TTC549 (cell line): ENCODE results near the gene PERM1.
"Not testable (repeated sequence)": the region's sequence is repeated elsewhere in the genome, so short reads cannot be mapped to it uniquely, and the experiment has no call there.

Source experiments
- FAIRE-seq: peaks from 2 replicates; lab custom pipeline; 2012; peaks lifted over from hg19 to GRCh38; lab: Jason Lieb, UNC

PERM1 gene, protein sequence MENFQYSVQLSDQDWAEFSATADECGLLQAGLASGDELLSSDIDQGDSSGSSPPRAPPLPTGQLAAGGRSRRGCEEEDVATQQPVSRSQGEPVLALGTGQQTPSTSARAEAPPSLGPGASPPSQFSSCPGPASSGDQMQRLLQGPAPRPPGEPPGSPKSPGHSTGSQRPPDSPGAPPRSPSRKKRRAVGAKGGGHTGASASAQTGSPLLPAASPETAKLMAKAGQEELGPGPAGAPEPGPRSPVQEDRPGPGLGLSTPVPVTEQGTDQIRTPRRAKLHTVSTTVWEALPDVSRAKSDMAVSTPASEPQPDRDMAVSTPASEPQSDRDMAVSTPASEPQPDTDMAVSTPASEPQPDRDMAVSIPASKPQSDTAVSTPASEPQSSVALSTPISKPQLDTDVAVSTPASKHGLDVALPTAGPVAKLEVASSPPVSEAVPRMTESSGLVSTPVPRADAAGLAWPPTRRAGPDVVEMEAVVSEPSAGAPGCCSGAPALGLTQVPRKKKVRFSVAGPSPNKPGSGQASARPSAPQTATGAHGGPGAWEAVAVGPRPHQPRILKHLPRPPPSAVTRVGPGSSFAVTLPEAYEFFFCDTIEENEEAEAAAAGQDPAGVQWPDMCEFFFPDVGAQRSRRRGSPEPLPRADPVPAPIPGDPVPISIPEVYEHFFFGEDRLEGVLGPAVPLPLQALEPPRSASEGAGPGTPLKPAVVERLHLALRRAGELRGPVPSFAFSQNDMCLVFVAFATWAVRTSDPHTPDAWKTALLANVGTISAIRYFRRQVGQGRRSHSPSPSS

GRCh38 chr1:981955-982558, at the start of gene PERM1:
PERM1 (minus strand) TSS chr1:982093; CDS start chr1:981029, 1,064 bp downstream.
- FAIRE-seq = no peak

GRCh38 chr1:1030867-1031658, 49.2 kb upstream of the PERM1 start:
- FAIRE-seq = not testable (repeated sequence)

DNA sequence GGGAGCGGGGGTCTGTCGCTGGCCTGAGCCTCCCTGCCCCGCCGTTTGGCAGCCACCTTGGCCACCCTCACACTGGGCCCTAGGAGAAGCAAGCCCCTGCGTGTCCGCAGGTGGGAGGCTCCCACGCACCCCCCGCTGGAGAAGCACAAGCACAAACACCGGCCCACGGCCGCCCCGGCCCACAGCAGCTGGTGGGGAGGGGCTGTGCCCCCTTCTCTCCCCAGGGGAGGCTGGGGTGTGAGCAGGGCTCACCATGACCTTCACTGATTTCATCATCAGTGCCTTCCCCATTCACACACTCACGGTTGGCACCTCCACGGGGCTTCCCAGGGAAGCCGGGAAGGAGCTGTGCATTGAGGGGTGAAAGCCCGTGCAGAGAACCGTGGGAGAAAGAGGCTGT, 45.9 kb upstream of the PERM1 start:
- FAIRE-seq = no peak

GRCh38 chr1:1026599-1027413, 44.9 kb upstream of the PERM1 start:
- no peak for FAIRE-seq

DNA sequence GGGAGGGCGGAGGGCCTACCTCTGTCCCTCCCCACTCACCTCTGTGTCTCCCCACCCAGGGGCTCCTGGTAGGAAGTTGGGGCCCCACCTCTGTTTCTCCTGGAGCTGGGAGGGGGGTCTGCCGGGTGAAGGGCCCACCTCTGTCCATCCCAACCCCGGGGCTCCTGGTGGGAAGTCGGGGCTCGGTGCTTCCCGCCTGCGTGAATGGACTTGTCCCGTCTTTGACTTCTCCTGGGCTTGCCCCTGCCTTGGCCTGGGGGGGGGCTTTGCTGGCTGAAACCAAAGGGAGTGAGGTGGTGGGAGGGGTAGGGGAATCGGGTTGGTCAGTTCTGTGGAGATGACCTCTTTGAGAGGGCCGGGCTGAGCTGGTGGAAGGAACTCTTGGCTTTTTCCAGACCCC, 43.8 kb upstream of the PERM1 start:
- FAIRE-seq = no peak

GRCh38 chr1:1024771-1025699, 43.1 kb upstream of the PERM1 start:
- no peak for FAIRE-seq

GRCh38 chr1:1024149-1024770, 42.4 kb upstream of the PERM1 start:
- no peak for FAIRE-seq

GRCh38 chr1:1023700-1024099, 41.8 kb upstream of the PERM1 start:
- FAIRE-seq = no peak

DNA sequence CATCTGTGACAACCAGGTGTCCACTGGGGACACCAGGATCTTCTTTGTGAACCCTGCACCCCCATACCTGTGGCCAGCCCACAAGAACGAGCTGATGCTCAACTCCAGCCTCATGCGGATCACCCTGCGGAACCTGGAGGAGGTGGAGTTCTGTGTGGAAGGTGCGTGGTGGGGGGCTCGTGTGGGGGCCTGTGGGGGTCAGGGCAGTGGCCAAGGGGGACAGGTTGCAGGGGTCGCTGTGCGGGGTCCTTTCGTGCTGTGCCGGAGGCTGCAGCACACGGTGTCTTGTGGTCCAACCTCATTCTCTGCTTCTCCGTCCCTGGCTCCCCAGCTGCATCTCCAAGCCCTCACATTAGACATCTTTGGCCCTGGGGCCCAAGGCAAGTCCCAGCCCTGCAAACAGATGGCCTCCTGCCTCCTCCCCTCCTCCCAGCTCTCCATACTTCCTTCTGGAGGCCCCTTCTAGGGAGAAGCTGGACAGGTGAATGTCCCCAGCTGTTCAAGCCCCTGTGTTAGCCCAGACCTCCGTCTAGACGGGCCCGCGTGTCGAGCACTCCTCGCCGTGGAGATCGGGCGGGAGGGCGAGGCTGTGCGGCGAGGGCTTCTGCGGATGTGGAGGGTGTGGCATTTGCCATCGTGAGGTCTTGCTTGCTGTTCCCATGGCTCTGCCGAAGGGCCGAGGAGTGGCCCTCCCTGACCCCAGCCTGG, 40.6 kb upstream of the PERM1 start:
- FAIRE-seq = no peak

GRCh38 chr1:1021920-1022259, 40.0 kb upstream of the PERM1 start:
- FAIRE-seq = no peak

GRCh38 chr1:1021010-1021919, 39.4 kb upstream of the PERM1 start:
- FAIRE-seq = no peak

- FAIRE-seq = no peak
Measured at GRCh38 chr1:1020415-1021009, 38.6 kb upstream of the PERM1 start.

DNA sequence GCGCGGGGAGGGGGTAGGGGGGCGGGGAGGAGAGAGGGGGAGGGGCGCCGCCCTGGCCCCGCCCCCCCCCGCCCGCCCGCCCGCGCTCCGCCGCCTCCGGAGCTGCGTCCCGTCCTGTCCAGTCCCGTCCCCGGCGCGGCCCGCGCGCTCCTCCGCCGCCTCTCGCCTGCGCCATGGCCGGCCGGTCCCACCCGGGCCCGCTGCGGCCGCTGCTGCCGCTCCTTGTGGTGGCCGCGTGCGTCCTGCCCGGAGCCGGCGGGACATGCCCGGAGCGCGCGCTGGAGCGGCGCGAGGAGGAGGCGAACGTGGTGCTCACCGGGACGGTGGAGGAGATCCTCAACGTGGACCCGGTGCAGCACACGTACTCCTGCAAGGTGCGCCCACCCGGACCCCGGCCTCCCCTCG, 38.1 kb upstream of the PERM1 start, which contains the start of gene AGRN:
AGRN (plus strand) TSS at position 121 of the 405 bp plus-strand sequence; CDS start at position 174, 53 bp downstream.
- FAIRE-seq = no peak

GRCh38 chr1:1019122-1019999, 37.5 kb upstream of the PERM1 start:
- no peak for FAIRE-seq

DNA sequence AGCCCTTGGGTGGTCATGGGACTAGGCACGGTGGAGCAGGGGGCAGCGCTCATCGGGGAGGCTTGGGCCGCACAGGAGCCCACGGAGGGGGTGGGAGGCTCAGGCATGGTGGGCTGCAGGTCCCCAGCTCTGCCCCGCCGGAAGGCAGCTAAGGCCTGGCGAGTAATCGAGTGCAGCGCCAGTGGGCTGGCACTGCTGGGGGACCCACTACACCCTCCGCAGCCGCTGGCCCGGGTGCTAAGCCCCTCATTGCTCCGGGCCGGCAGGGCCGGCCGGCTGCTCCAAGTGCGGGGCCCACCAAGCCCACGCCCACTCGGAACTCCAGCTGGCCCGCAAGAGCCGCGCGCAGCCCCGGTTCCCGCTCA, 36.4 kb upstream of the PERM1 start:
- not testable (repeated sequence) for FAIRE-seq
